CD4-positive, alpha-beta T cell (primary cell): Measurements from ENCODE around the gene ORC5. TPM values are rescaled to one million over a fixed set of nuclear protein-coding genes. Genes with fewer than 3 reads are reported as not detected.

ENCODE experiments used
- ATAC-seq: fragments of 200-7000 bp; cut with Tn5 transposase; one replicate; pipeline ENCODE4 v1.10.0; 2022; ENCODE audit warnings: mild to moderate bottlenecking; ENCODE audit not compliant: poor library complexity
- CTCF ChIA-PET: fragments of 350-600 bp; sonication (Branson Sonifier 250); formaldehyde crosslinking; loops from one replicate; lab custom pipeline; 2021; ENCODE audit warnings: antibody characterized with exemption, inconsistent platforms; lab: Charles Lee
- POLR2A ChIA-PET: fragments of 350-600 bp; sonication (Branson Sonifier 250); formaldehyde crosslinking; loops from one replicate; lab custom pipeline; 2021; ENCODE audit warnings: antibody characterized with exemption, inconsistent platforms; lab: Charles Lee
- DNase-seq, 14 experiments: peaks; one replicate each; pipeline ENCODE4 v3.0.0-alpha.2; 2013 to 2020; ENCODE audit warnings: mixed read lengths in 2 of 14
- H3K27ac ChIP-seq, 2 donors: one replicate each; pipeline versions ENCODE4 v1.5.1 to v1.7.0; 2013; ENCODE audit warnings: low read length in 2 of 2, low read depth in 1 of 2, mild to moderate bottlenecking in 1 of 2
- H3K27me3 ChIP-seq, 2 experiments: 1 replicate in 1 of 2; 2 replicates in 1 of 2; pipeline versions ENCODE4 v1.6.1 to v1.7.0; 2013; ENCODE audit warnings: low read length in 2 of 2, control low read depth in 1 of 2, mild to moderate bottlenecking in 1 of 2, moderate library complexity in 1 of 2; ENCODE audit not compliant: insufficient read depth in 2 of 2, control insufficient read depth in 1 of 2
- H3K36me3 ChIP-seq: one replicate; pipeline ENCODE4 v1.6.1; 2013; ENCODE audit warnings: low read length, control low read depth; ENCODE audit not compliant: insufficient read depth
- H3K4me1 ChIP-seq: one replicate; pipeline ENCODE4 v1.6.1; 2013; ENCODE audit warnings: low read length, control low read depth; ENCODE audit not compliant: insufficient read depth
- H3K4me3 ChIP-seq: one replicate; pipeline ENCODE4 v1.5.1; 2013; ENCODE audit warnings: mild to moderate bottlenecking, low read length, moderate library complexity
- H3K9me3 ChIP-seq, 2 experiments: 1 replicate in 1 of 2; 2 replicates in 1 of 2; pipeline versions ENCODE4 v1.6.1 to v1.7.0; 2013; ENCODE audit warnings: low read length in 2 of 2, mild to moderate bottlenecking in 2 of 2, control low read depth in 1 of 2, moderate library complexity in 1 of 2; ENCODE audit not compliant: control insufficient read depth in 1 of 2, insufficient read depth in 1 of 2
- H3K27ac Mint-ChIP-seq: one replicate; pipeline ENCODE4 v1.8.0; 2020; ENCODE audit warnings: mixed read lengths
- H3K27me3 Mint-ChIP-seq: one replicate; pipeline ENCODE4 v1.8.0; 2021; ENCODE audit warnings: mixed read lengths
- H3K36me3 Mint-ChIP-seq: one replicate; pipeline ENCODE4 v1.8.0; 2021; ENCODE audit warnings: low read depth, mixed read lengths
- H3K4me1 Mint-ChIP-seq: one replicate; pipeline ENCODE4 v1.8.0; 2021; ENCODE audit warnings: low read depth, mixed read lengths
- H3K4me3 Mint-ChIP-seq: one replicate; pipeline ENCODE4 v1.8.0; 2020; ENCODE audit warnings: mild to moderate bottlenecking, mixed read lengths
- H3K9me3 Mint-ChIP-seq: one replicate; pipeline ENCODE4 v1.8.0; 2020; ENCODE audit warnings: mixed read lengths
- CTCF ChIP-seq: fragments of 200-600 bp; IDR thresholded peaks from one replicate; pipeline ENCODE4 v1.8.0; 2022; ENCODE audit warnings: antibody characterized with exemption, mild to moderate bottlenecking
- intact Hi-C, 2 experiments: fragments of 100-400 bp; cut with DNase I in 1 of 2; cut with micrococcal nuclease in 1 of 2; formaldehyde crosslinking; loops; one replicate each; pipeline versions ENCODE4 v1.15.1 to v1.9.0; 2023 to 2025; cut with DNase I, micrococcal nuclease
- total RNA-seq, 174 experiments: library from RNA in 2 of 174; stranded (reverse) in 2 of 174; gene quantifications; one replicate each; pipeline ENCODE4 v1.2.3 and lab custom pipeline; 2021 to 2026

The ORC5 gene
- total RNA-seq, 2 experiments from 2014 or later = 7.7 to 9.3 TPM

GRCh38 chr7:104198673-104199278 is 9.0 kb downstream of the ORC5 start:
- no peaks in the 10 kb centered on the region for H3K27me3 ChIP-seq
- Mint-ChIP-seq H3K27ac (no peak overlapping the region), H3K4me1 (peaks cover 35% of the 10 kb centered on the region), H3K9me3 (no peaks in the 10 kb centered on the region), H3K27me3 (no peaks in the 10 kb centered on the region), H3K4me3 (no peak overlapping the region), H3K36me3 (peaks cover 95% of the 10 kb centered on the region)
- no peaks in the 10 kb centered on the region for H3K4me1 ChIP-seq
- H3K36me3 ChIP-seq = peaks cover 80% of the 10 kb centered on the region
- no peak overlapping the region for H3K4me3 ChIP-seq
- H3K27ac ChIP-seq = no peak overlapping the region
- no peak for ATAC-seq
- TF ChIP-seq CTCF = no peak
- CTCF ChIA-PET = no interaction called here
- H3K9me3 ChIP-seq = peaks cover 0 to 9% of the 10 kb centered on the region in 2 experiments
- intact Hi-C loops = no loop called here
- POLR2A ChIA-PET = no interaction called here
- DNase-seq = no peak

GRCh38 chr7:104196161-104196560 is 11.7 kb downstream of the ORC5 start:
- Histone ChIP-seq H3K4me1 (no peaks in the 10 kb centered on the region), H3K27ac (no peak overlapping the region), H3K36me3 (peaks cover 77% of the 10 kb centered on the region), H3K4me3 (no peak overlapping the region), H3K27me3 (no peaks in the 10 kb centered on the region), H3K9me3 (peaks cover 5 to 9% of the 10 kb centered on the region in 2 experiments)
- TF ChIP-seq CTCF = no peak
- Mint-ChIP-seq H3K4me3 (no peak overlapping the region), H3K9me3 (peaks cover 5% of the 10 kb centered on the region), H3K27ac (no peak overlapping the region), H3K27me3 (no peaks in the 10 kb centered on the region), H3K4me1 (peaks cover 24% of the 10 kb centered on the region), H3K36me3 (peaks cover 95% of the 10 kb centered on the region)
- ChIA-PET POLR2A (no interaction called here), CTCF (no interaction called here)
- no peak for ATAC-seq
- peak in 1 of 14 experiments; percentile 11 for DNase-seq
- intact Hi-C loops = no loop called here

- H3K36me3 Mint-ChIP-seq = peaks cover 93% of the 10 kb centered on the region
- peaks cover 0 to 5% of the 10 kb centered on the region in 2 experiments for H3K9me3 ChIP-seq
- H3K9me3 Mint-ChIP-seq = peaks cover 5% of the 10 kb centered on the region
- no peak overlapping the region for H3K27ac Mint-ChIP-seq
- peaks cover 13% of the 10 kb centered on the region for H3K4me1 Mint-ChIP-seq
- no peak for TF ChIP-seq CTCF
- H3K27me3 Mint-ChIP-seq = no peaks in the 10 kb centered on the region
- H3K4me1 ChIP-seq = no peaks in the 10 kb centered on the region
- intact Hi-C loops = no loop called here
- ChIA-PET CTCF (no interaction called here), POLR2A (interaction anchor here (0.6 kb wide), 2 partner anchors 14 to 887 kb away, joined by 3 read pairs; no protein-coding TSS in a partner anchor)
- no peak for DNase-seq
- no peak overlapping the region for H3K27ac ChIP-seq
- peaks cover 62% of the 10 kb centered on the region for H3K36me3 ChIP-seq
- no peak overlapping the region for H3K4me3 Mint-ChIP-seq
- ATAC-seq = no peak
- no peaks in the 10 kb centered on the region for H3K27me3 ChIP-seq
- H3K4me3 ChIP-seq = no peak overlapping the region
Observed at GRCh38 chr7:104192434-104192833, 15.4 kb downstream of the ORC5 start.
